Measurements from ENCODE around the gene ZSWIM6.

The ZSWIM6 gene

DNA sequence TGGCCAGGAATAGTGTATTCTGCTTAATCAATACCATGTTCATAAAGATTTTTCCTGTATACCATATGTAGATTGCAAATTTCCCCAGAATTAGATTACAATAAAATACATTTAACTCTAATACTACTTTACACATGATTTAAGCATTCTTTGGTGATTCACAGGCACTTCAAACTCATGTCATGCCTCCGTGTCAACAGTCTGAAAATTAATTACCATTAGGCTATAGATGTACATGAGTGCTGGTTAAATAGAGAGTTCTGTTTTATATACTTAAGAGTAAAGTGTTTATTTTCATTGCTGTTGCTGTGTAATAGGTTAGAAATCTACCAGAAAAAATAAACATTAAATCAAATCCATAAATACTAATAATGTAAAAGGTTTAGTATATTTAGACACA, 159.8 kb downstream of the ZSWIM6 start:
- Histone ChIP-seq H3K9ac (ENCODE audit: low read length) (no peak overlapping the region), H3K36me3 (ENCODE audit: control insufficient read depth, insufficient read depth, low read length) (no peaks in the 10 kb centered on the region), H3K4me1 (ENCODE audit: control insufficient read depth, insufficient read depth, low read length) (no peaks in the 10 kb centered on the region), H3K4me3 (ENCODE audit: low read depth, low read length) (no peak overlapping the region), H3K27me3 (ENCODE audit: control insufficient read depth, insufficient read depth, low read length) (no peaks in the 10 kb centered on the region), H3K27ac (ENCODE audit: low read depth, low read length) (no peak overlapping the region), H3K9me3 (ENCODE audit: control insufficient read depth, insufficient read depth, low read depth, low read length) (no peaks in the 10 kb centered on the region)

DNA sequence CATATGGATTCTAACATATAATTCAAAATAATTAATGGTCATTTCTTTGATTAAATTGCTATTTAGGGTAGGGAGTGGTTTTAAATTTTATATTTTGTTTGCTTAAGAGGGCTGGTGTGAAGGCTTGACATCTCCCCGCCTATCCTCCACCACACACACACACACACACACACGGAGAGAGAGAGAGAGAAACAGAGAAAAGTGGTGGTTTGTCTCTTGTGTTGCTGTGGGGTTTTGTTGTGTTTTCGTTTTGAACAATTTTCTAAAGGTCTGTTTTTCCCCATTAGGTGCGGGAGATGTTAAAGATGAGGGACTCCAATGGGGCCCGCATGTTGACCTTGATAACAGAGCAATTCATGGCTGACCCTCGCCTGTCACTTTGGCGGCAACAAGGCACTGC, 161.9 kb downstream of the ZSWIM6 start:
- Histone ChIP-seq H3K27ac (ENCODE audit: low read depth, low read length) (no peak overlapping the region), H3K36me3 (ENCODE audit: control insufficient read depth, insufficient read depth, low read length) (no peaks in the 10 kb centered on the region), H3K9ac (ENCODE audit: low read length) (no peak overlapping the region), H3K4me1 (ENCODE audit: control insufficient read depth, insufficient read depth, low read length) (no peaks in the 10 kb centered on the region), H3K27me3 (ENCODE audit: control insufficient read depth, insufficient read depth, low read length) (no peaks in the 10 kb centered on the region), H3K9me3 (ENCODE audit: control insufficient read depth, insufficient read depth, low read depth, low read length) (no peaks in the 10 kb centered on the region), H3K4me3 (ENCODE audit: low read depth, low read length) (no peak overlapping the region)

DNA sequence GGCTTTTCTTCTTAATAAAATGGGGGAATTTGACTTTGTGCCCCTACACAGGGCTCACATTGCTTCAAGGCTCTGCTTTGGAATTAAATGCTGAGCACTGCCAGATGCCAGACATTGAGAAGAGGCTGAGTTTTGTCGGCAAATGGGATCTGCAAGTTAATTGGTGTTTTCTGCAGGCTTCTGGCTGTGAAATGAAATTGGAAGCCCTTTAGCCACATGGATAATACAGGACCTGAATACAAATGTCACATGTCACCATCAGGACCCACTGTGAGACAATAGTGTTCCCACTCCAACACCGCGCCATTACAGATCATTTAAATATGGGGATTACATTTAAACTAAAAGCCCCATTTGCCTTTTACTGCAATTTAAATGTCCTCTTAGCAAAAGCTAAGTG, 164.4 kb downstream of the ZSWIM6 start:
- no peaks in the 10 kb centered on the region for H3K27me3 ChIP-seq (ENCODE audit: control insufficient read depth, insufficient read depth, low read length)
- no peak overlapping the region for H3K4me3 ChIP-seq (ENCODE audit: low read depth, low read length)
- no peaks in the 10 kb centered on the region for H3K36me3 ChIP-seq (ENCODE audit: control insufficient read depth, insufficient read depth, low read length)
- H3K9me3 ChIP-seq (ENCODE audit: control insufficient read depth, insufficient read depth, low read depth, low read length) = no peaks in the 10 kb centered on the region
- H3K4me1 ChIP-seq (ENCODE audit: control insufficient read depth, insufficient read depth, low read length) = no peaks in the 10 kb centered on the region
- no peak overlapping the region for H3K9ac ChIP-seq (ENCODE audit: low read length)
- no peak overlapping the region for H3K27ac ChIP-seq (ENCODE audit: low read depth, low read length)

GRCh38 chr5:61496860-61497259, 164.8 kb downstream of the ZSWIM6 start:
- no peak overlapping the region for H3K9ac ChIP-seq (ENCODE audit: low read length)
- H3K4me1 ChIP-seq (ENCODE audit: control insufficient read depth, insufficient read depth, low read length) = no peaks in the 10 kb centered on the region
- no peak overlapping the region for H3K27ac ChIP-seq (ENCODE audit: low read depth, low read length)
- H3K4me3 ChIP-seq (ENCODE audit: low read depth, low read length) = no peak overlapping the region
- no peaks in the 10 kb centered on the region for H3K36me3 ChIP-seq (ENCODE audit: control insufficient read depth, insufficient read depth, low read length)
- H3K9me3 ChIP-seq (ENCODE audit: control insufficient read depth, insufficient read depth, low read depth, low read length) = no peaks in the 10 kb centered on the region
- H3K27me3 ChIP-seq (ENCODE audit: control insufficient read depth, insufficient read depth, low read length) = no peaks in the 10 kb centered on the region

DNA sequence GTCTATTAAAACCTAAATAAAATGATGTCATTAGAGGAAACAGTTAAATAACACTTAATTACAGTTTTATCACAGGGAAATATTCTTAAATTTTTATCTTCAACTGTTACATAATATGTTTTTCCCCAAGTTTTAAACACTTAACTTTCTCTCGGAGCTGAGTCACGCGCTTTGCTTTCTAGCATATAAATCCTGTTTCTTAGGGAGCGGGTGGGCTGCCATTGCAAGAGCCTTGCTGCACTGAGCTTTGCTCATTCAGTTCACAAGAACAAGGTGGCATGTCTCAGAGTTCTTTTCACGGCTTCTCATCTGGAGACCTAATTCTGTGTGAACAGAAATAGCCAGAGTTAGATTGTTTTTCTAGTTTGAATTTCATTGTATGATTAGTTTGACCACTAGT, 166.1 kb downstream of the ZSWIM6 start:
- no peaks in the 10 kb centered on the region for H3K27me3 ChIP-seq (ENCODE audit: control insufficient read depth, insufficient read depth, low read length)
- H3K4me1 ChIP-seq (ENCODE audit: control insufficient read depth, insufficient read depth, low read length) = no peaks in the 10 kb centered on the region
- H3K4me3 ChIP-seq (ENCODE audit: low read depth, low read length) = no peak overlapping the region
- no peaks in the 10 kb centered on the region; the same call in 1 of the 2 replicates for H3K36me3 ChIP-seq (ENCODE audit: control insufficient read depth, insufficient read depth, low read length)
- no peak overlapping the region for H3K27ac ChIP-seq (ENCODE audit: low read depth, low read length)
- H3K9ac ChIP-seq (ENCODE audit: low read length) = no peak overlapping the region
- peaks cover 5% of the 10 kb centered on the region; the same call in 1 of the 2 replicates for H3K9me3 ChIP-seq (ENCODE audit: control insufficient read depth, insufficient read depth, low read depth, low read length)

DNA sequence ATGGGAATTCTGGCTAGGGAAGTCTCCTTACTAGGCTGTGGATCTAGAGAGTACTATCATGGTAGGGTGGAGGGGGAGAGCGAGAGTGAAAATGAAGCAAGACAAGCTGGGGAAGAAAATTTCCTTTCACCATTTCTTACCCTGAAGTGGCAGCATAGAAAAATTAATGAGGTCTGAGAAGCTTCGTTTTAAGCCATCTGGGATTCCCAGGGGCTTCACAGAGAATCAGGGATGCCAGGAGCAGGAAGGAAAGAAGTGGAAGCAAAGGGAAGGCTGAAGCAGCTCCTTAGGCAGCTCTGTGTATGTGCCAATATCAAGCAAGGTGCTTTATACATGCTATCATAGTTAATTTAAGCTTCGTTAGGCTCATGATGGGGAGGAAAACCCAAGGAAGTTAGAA, 169.9 kb downstream of the ZSWIM6 start:
- H3K27me3 ChIP-seq (ENCODE audit: control insufficient read depth, insufficient read depth, low read length) = no peaks in the 10 kb centered on the region
- no peak overlapping the region for H3K9ac ChIP-seq (ENCODE audit: low read length)
- no peak overlapping the region for H3K4me3 ChIP-seq (ENCODE audit: low read depth, low read length)
- H3K9me3 ChIP-seq (ENCODE audit: control insufficient read depth, insufficient read depth, low read depth, low read length) = peaks cover 5% of the 10 kb centered on the region; the same call in 1 of the 2 replicates
- H3K36me3 ChIP-seq (ENCODE audit: control insufficient read depth, insufficient read depth, low read length) = no peaks in the 10 kb centered on the region; the same call in 1 of the 2 replicates
- no peak overlapping the region for H3K27ac ChIP-seq (ENCODE audit: low read depth, low read length)
- no peaks in the 10 kb centered on the region for H3K4me1 ChIP-seq (ENCODE audit: control insufficient read depth, insufficient read depth, low read length)

- no peaks in the 10 kb centered on the region for H3K4me1 ChIP-seq (ENCODE audit: control insufficient read depth, insufficient read depth, low read length)
- H3K9ac ChIP-seq (ENCODE audit: low read length) = no peak overlapping the region
Observed at GRCh38 chr5:61504143-61504770, 172.2 kb downstream of the ZSWIM6 start.

GRCh38 chr5:61505281-61505680, 173.2 kb downstream of the ZSWIM6 start:
- peaks cover 5% of the 10 kb centered on the region; the same call in 1 of the 2 replicates for H3K9me3 ChIP-seq (ENCODE audit: control insufficient read depth, insufficient read depth, low read depth, low read length)
- H3K4me1 ChIP-seq (ENCODE audit: control insufficient read depth, insufficient read depth, low read length) = no peaks in the 10 kb centered on the region
- H3K27ac ChIP-seq (ENCODE audit: low read depth, low read length) = no peak overlapping the region
- H3K4me3 ChIP-seq (ENCODE audit: low read depth, low read length) = no peak overlapping the region
- no peaks in the 10 kb centered on the region for H3K27me3 ChIP-seq (ENCODE audit: control insufficient read depth, insufficient read depth, low read length)
- no peak overlapping the region for H3K9ac ChIP-seq (ENCODE audit: low read length)
- no peaks in the 10 kb centered on the region; the same call in 1 of the 2 replicates for H3K36me3 ChIP-seq (ENCODE audit: control insufficient read depth, insufficient read depth, low read length)

More at GRCh38 chr5:61504143-61504770, 172.2 kb downstream of the ZSWIM6 start:
- Histone ChIP-seq H3K36me3 (ENCODE audit: control insufficient read depth, insufficient read depth, low read length) (no peaks in the 10 kb centered on the region; the same call in 1 of the 2 replicates), H3K9me3 (ENCODE audit: control insufficient read depth, insufficient read depth, low read depth, low read length) (peaks cover 5% of the 10 kb centered on the region; the same call in 1 of the 2 replicates), H3K27me3 (ENCODE audit: control insufficient read depth, insufficient read depth, low read length) (no peaks in the 10 kb centered on the region), H3K27ac (ENCODE audit: low read depth, low read length) (no peak overlapping the region), H3K4me3 (ENCODE audit: low read depth, low read length) (no peak overlapping the region)

GRCh38 chr5:61507232-61507631, 175.2 kb downstream of the ZSWIM6 start:
- Histone ChIP-seq H3K27ac (ENCODE audit: low read depth, low read length) (no peak overlapping the region), H3K27me3 (ENCODE audit: control insufficient read depth, insufficient read depth, low read length) (no peaks in the 10 kb centered on the region), H3K9ac (ENCODE audit: low read length) (no peak overlapping the region), H3K36me3 (ENCODE audit: control insufficient read depth, insufficient read depth, low read length) (no peaks in the 10 kb centered on the region; the same call in 1 of the 2 replicates), H3K9me3 (ENCODE audit: control insufficient read depth, insufficient read depth, low read depth, low read length) (peaks cover 4% of the 10 kb centered on the region; the same call in 1 of the 2 replicates), H3K4me1 (ENCODE audit: control insufficient read depth, insufficient read depth, low read length) (no peaks in the 10 kb centered on the region), H3K4me3 (ENCODE audit: low read depth, low read length) (no peak overlapping the region)

- no peaks in the 10 kb centered on the region for H3K4me1 ChIP-seq (ENCODE audit: control insufficient read depth, insufficient read depth, low read length)
- H3K27me3 ChIP-seq (ENCODE audit: control insufficient read depth, insufficient read depth, low read length) = no peaks in the 10 kb centered on the region
Observed at GRCh38 chr5:61516946-61517345, 184.9 kb downstream of the ZSWIM6 start.

DNA sequence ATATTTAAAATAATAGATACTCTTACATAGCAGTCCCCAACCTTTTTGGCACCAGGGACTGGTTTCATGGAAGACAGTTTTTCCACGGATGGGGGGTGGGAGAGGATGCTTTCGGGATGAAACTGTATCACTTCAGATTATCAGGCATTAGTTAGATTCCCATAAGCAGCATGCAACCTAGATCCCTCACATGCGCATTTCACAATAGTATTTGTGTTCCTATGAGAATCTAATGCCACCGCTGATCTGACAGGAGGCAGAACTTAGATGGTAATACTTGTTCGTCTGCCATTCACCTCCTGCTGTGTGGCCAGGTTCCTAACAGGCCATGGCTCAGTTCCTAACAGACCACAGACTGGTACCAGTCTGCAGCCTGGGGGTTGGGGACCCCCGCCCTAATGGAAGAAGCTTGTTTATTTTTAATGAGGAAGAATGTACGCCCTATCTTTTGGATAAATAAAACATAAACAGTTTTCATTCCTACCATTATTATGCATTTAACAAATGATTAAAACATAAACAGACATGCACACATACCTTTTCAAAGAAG, 187.7 kb downstream of the ZSWIM6 start:
- Histone ChIP-seq H3K27ac (ENCODE audit: low read depth, low read length) (no peak overlapping the region), H3K36me3 (ENCODE audit: control insufficient read depth, insufficient read depth, low read length) (no peaks in the 10 kb centered on the region), H3K27me3 (ENCODE audit: control insufficient read depth, insufficient read depth, low read length) (no peaks in the 10 kb centered on the region), H3K4me1 (ENCODE audit: control insufficient read depth, insufficient read depth, low read length) (no peaks in the 10 kb centered on the region), H3K9ac (ENCODE audit: low read length) (no peak overlapping the region), H3K9me3 (ENCODE audit: control insufficient read depth, insufficient read depth, low read depth, low read length) (no peaks in the 10 kb centered on the region; the same call in 1 of the 2 replicates), H3K4me3 (ENCODE audit: low read depth, low read length) (no peak overlapping the region)

More at GRCh38 chr5:61516946-61517345, 184.9 kb downstream of the ZSWIM6 start:
- H3K4me3 ChIP-seq (ENCODE audit: low read depth, low read length) = no peak overlapping the region
- no peak overlapping the region for H3K27ac ChIP-seq (ENCODE audit: low read depth, low read length)
- no peaks in the 10 kb centered on the region for H3K36me3 ChIP-seq (ENCODE audit: control insufficient read depth, insufficient read depth, low read length)
- H3K9me3 ChIP-seq (ENCODE audit: control insufficient read depth, insufficient read depth, low read depth, low read length) = no peaks in the 10 kb centered on the region; the same call in 1 of the 2 replicates
- no peak overlapping the region for H3K9ac ChIP-seq (ENCODE audit: low read length)
